ENCODE measurements around the gene CAMKMT. TPM values are rescaled to one million over a fixed set of nuclear protein-coding genes. Genes with fewer than 3 reads are reported as not detected.

CAMKMT gene
- total RNA-seq, 4 donors from 2014 or later: 2.6 to 9.5 (median 5.2) TPM

DNA sequence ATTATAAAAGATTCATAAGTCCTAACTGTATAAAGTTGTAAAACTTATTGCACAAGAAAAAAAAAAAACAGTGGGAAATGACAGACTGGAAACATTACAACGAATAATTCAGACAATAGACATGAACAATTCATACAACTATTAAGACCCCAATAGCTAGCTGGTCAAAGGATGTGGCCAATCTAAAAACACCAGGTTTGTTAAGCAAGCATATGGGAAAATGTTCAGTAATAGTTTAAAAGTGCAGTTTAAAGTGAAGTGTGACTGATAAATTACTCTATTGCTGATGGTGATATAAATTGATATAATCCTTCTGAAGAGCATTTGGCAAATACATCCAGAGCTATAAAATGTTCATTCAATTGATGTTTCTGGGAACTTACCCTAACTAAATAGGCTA is 289.0 kb downstream of the CAMKMT start:
- Histone ChIP-seq H3K9me3 (no peaks in the 10 kb centered on the region), H3K27ac (no peak overlapping the region), H3K27me3 (no peaks in the 10 kb centered on the region), H3K4me3 (no peak overlapping the region), H3K4me1 (no peaks in the 10 kb centered on the region), H3K36me3 (no peaks in the 10 kb centered on the region)
- ATAC-seq (no peak), DNase-seq (no peak)
- in situ Hi-C loops (cut with MboI; ENCODE audit: low sequenced_read_pairs in 4 of 4) (no loop called here), intact Hi-C loops (cut with DNase I; ENCODE audit: low total_unique reads) (no loop called here)
- TF ChIP-seq POLR2A (IDR thresholded peaks at IDR 0.05) (no peak), CTCF (IDR thresholded peaks at IDR 0.05 in 4 of 5, conservative IDR thresholded peaks at IDR 0.05 in 1 of 5) (no peak)

DNA sequence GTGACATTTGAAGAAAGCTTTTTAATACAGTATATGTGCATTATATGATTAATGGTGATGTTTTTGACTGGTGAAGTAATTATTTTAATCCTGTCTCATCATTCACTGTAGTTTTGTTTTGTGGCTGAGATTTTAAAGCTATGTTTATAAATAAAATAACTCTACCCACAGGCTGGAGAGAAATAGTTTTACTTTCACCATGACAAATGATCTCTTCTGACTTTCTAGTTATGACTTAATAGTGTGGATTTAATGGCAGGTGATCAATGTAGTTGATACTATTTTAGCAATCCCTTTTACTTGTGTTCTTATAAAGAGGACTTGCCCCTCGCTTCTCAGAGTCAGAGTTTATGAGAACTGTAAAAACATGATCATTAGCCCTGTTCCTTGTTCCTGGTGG is 290.2 kb downstream of the CAMKMT start:
- DNase-seq: no peak
- intact Hi-C loops (cut with DNase I; ENCODE audit: low total_unique reads): no loop called here
- no peak for ATAC-seq
- no peak overlapping the region for H3K4me3 ChIP-seq
- H3K27ac ChIP-seq: no peak overlapping the region
- H3K27me3 ChIP-seq: no peaks in the 10 kb centered on the region
- H3K9me3 ChIP-seq: no peaks in the 10 kb centered on the region
- TF ChIP-seq POLR2A (IDR thresholded peaks at IDR 0.05) (no peak), CTCF (IDR thresholded peaks at IDR 0.05 in 4 of 5, conservative IDR thresholded peaks at IDR 0.05 in 1 of 5) (no peak)
- no peaks in the 10 kb centered on the region for H3K4me1 ChIP-seq
- in situ Hi-C loops (cut with MboI; ENCODE audit: low sequenced_read_pairs in 4 of 4): no loop called here
- H3K36me3 ChIP-seq: no peaks in the 10 kb centered on the region

DNA sequence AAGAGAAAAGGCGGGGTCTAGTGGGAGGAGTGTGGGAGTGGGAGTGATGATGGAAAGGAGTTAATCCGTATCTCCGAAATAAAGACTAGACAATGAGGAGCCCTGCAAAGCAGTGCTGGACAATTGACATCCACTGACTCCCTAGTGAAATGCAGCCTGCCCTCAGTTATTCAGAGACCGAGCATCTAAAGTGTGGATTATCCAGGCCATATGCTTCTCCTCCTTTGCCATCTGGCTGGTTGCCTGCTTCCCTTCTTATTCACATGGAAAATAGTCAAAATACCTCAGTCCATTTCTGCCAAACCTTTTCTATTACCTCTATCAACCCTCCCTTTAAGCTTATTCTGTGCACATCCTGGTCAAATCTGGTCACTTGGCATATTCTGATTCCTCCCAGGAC is 291.0 kb downstream of the CAMKMT start:
- Histone ChIP-seq H3K36me3 (no peaks in the 10 kb centered on the region), H3K27ac (no peak overlapping the region), H3K27me3 (no peaks in the 10 kb centered on the region), H3K4me1 (no peaks in the 10 kb centered on the region), H3K4me3 (no peak overlapping the region), H3K9me3 (no peaks in the 10 kb centered on the region)
- ATAC-seq (no peak), DNase-seq (no peak)
- intact Hi-C loops (cut with DNase I; ENCODE audit: low total_unique reads) (no loop called here), in situ Hi-C loops (cut with MboI; ENCODE audit: low sequenced_read_pairs in 4 of 4) (no loop called here)
- TF ChIP-seq CTCF (IDR thresholded peaks at IDR 0.05 in 4 of 5, conservative IDR thresholded peaks at IDR 0.05 in 1 of 5) (no peak), POLR2A (IDR thresholded peaks at IDR 0.05) (no peak)

DNA sequence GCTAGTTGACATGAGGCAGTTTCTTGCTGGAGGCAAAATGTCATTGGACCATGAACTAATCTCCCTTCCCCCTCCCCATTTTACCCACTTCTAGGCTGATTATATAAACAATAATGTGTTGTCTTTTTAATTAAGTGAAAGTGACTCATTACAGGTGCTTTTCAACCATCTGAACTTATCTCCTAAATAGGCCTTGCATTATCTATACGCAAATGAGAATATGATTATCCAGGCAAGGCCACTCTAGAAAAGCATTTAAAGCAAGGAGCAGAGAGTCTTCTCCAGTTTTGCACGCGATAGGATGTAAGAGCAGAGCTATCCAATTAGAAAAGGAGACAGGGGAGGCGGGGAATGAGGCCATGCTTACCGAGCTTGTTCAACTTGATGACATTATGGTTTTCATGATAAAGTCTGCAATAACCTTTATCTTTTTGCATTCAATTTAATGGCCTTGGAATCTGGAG is 293.7 kb downstream of the CAMKMT start:
- Histone ChIP-seq H3K4me1 (no peaks in the 10 kb centered on the region), H3K9me3 (no peaks in the 10 kb centered on the region), H3K27me3 (no peaks in the 10 kb centered on the region), H3K4me3 (no peak overlapping the region), H3K36me3 (no peaks in the 10 kb centered on the region), H3K27ac (no peak overlapping the region)
- TF ChIP-seq CTCF (IDR thresholded peaks at IDR 0.05 in 4 of 5, conservative IDR thresholded peaks at IDR 0.05 in 1 of 5) (no peak), POLR2A (IDR thresholded peaks at IDR 0.05) (no peak)
- DNase-seq (no peak), ATAC-seq (no peak)
- in situ Hi-C loops (cut with MboI; ENCODE audit: low sequenced_read_pairs in 4 of 4) (no loop called here), intact Hi-C loops (cut with DNase I; ENCODE audit: low total_unique reads) (no loop called here)

DNA sequence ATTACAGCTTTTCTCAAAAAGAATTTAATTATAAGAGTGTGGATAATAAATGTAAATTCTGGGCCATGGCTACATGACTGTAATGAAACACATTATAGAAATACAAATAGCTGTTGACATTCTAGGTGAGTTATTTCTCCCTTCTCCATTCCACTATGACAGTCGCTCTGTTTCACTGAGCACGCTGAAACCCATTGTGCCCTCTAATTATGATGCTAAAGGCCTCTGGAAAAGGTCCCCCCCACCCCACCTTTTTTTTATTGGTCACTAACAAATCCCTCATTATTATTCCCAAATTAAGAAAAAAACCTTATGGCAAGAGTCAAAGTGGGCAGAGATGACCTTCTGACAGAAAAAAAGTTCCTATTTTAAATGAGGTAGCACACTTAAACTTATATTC is 294.7 kb downstream of the CAMKMT start:
- H3K27ac ChIP-seq: no peak overlapping the region
- in situ Hi-C loops (cut with MboI; ENCODE audit: low sequenced_read_pairs in 4 of 4) (no loop called here), intact Hi-C loops (cut with DNase I; ENCODE audit: low total_unique reads) (no loop called here)
- H3K4me3 ChIP-seq: no peak overlapping the region
- DNase-seq (no peak), ATAC-seq (no peak)
- no peaks in the 10 kb centered on the region for H3K36me3 ChIP-seq
- H3K4me1 ChIP-seq: no peaks in the 10 kb centered on the region
- H3K27me3 ChIP-seq: no peaks in the 10 kb centered on the region
- H3K9me3 ChIP-seq: no peaks in the 10 kb centered on the region
- TF ChIP-seq POLR2A (IDR thresholded peaks at IDR 0.05) (no peak), CTCF (IDR thresholded peaks at IDR 0.05 in 4 of 5, conservative IDR thresholded peaks at IDR 0.05 in 1 of 5) (no peak)

Data from gastrocnemius medialis (tissue), 4 donors.